Activated CD4-positive, alpha-beta T cell treated with anti-CD3 and anti-CD28 coated beads for 36 hours (primary cell): ENCODE results near the gene GNS. TPM values are rescaled to one million over a fixed set of nuclear protein-coding genes. Genes with fewer than 3 reads are reported as not detected.
A peak's percentile ranks its signal among the peaks of the same experiment; 100 is the strongest.
"Not testable (repeated sequence)": the region's sequence is repeated elsewhere in the genome, so short reads cannot be mapped to it uniquely, and the experiment has no call there.

Experiments
- ATAC-seq: fragments of 200-7000 bp; cut with Tn5 transposase; one replicate; pipeline ENCODE4 v1.10.0; 2021; ENCODE audit warnings: mild to moderate bottlenecking, moderate library complexity
- CTCF ChIA-PET: fragments of 350-600 bp; sonication (Branson Sonifier 250); formaldehyde crosslinking; loops from one replicate; lab custom pipeline; 2021; ENCODE audit warnings: antibody characterized with exemption; lab: Charles Lee
- POLR2A ChIA-PET: fragments of 350-600 bp; sonication (Branson Sonifier 250); formaldehyde crosslinking; loops from one replicate; lab custom pipeline; 2021; ENCODE audit warnings: antibody characterized with exemption, inconsistent platforms; lab: Charles Lee
- DNase-seq: peaks from one replicate; pipeline ENCODE4 v3.0.0-alpha.2; 2020
- H3K27ac Mint-ChIP-seq: one replicate; pipeline ENCODE4 v1.8.0; 2021; ENCODE audit warnings: mixed read lengths
- H3K27me3 Mint-ChIP-seq: one replicate; pipeline ENCODE4 v1.8.0; 2021; ENCODE audit warnings: mixed read lengths
- H3K36me3 Mint-ChIP-seq: one replicate; pipeline ENCODE4 v1.8.0; 2021; ENCODE audit warnings: low read depth, mixed read lengths
- H3K4me1 Mint-ChIP-seq: one replicate; pipeline ENCODE4 v1.8.0; 2021; ENCODE audit warnings: mixed read lengths
- H3K4me3 Mint-ChIP-seq: one replicate; pipeline ENCODE4 v1.8.0; 2021; ENCODE audit warnings: mild to moderate bottlenecking, moderate library complexity, mixed read lengths
- H3K9me3 Mint-ChIP-seq: one replicate; pipeline ENCODE4 v1.8.0; 2021; ENCODE audit warnings: low read depth, mixed read lengths
- intact Hi-C, 2 experiments: fragments of 100-400 bp; cut with DNase I in 1 of 2; cut with micrococcal nuclease in 1 of 2; formaldehyde crosslinking; loops; one replicate each; pipeline versions ENCODE4 v1.14.2 to v1.15.1; 2022 to 2024; cut with DNase I, micrococcal nuclease
- total RNA-seq, 2 experiments: library from RNA; stranded (reverse); gene quantifications; one replicate each; pipeline ENCODE4 v1.2.3, GENCODE V29; 2021

The GNS gene
- total RNA-seq, 2 experiments from 2014 or later: 19.9 to 21.9 TPM

- peaks cover 46% of the 10 kb centered on the region for H3K36me3 Mint-ChIP-seq
- CTCF ChIA-PET: interaction anchor here (0.5 to 5.4 kb wide), 20 partner anchors 11 to 160 kb away, joined by 3 to 128 read pairs (median 7); partner anchors contain the start of gene RASSF3
- ATAC-seq: no peak
Measured at GRCh38 chr12:64696080-64696741, 63.0 kb downstream of the GNS start.

DNA sequence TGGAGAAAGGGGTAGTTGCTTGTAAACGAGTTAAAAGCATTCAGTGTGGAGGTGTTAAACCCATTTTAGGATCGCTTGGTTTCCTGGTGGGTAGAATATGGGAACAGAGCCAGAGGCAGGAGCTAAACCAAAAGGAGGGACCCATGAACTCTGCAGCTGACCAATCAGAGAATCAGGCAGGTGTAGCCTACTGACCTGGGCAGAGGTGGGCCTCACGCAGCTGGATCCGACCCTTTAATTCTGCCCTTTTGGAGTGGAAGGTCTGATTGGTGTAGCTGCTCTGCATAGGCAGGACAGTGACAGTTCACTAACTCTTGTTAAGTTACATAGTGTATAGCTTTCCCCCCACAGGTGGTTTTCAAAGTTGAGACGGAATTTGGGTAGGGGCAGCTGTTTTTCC lies 63.7 kb downstream of the GNS start:
- Mint-ChIP-seq H3K27me3 (no peaks in the 10 kb centered on the region), H3K9me3 (no peaks in the 10 kb centered on the region), H3K4me3 (no peak overlapping the region), H3K36me3 (peaks cover 41% of the 10 kb centered on the region), H3K4me1 (peaks cover 70% of the 10 kb centered on the region), H3K27ac (peak overlapping the region; percentile 28)
- intact Hi-C loops: loop anchor here in 1 of 2 experiments (5.0 kb wide), 1 partner anchor 243 kb away; the partner anchor contains the start of gene TBK1
- no peak for DNase-seq
- ChIA-PET POLR2A (interaction anchor here (0.6 kb wide), 1 partner anchor 29 kb away, joined by 3 read pairs; no protein-coding TSS in a partner anchor), CTCF (interaction anchor here (0.5 to 5.4 kb wide), 15 partner anchors 11 to 160 kb away, joined by 3 to 128 read pairs (median 4); partner anchors contain the start of gene RASSF3)
- ATAC-seq: no peak

More at GRCh38 chr12:64696080-64696741, 63.0 kb downstream of the GNS start:
- intact Hi-C loops: loop anchor here in 1 of 2 experiments (5.0 kb wide), 1 partner anchor 244 kb away; the partner anchor contains the start of gene TBK1
- Mint-ChIP-seq H3K27ac (no peak overlapping the region), H3K27me3 (no peaks in the 10 kb centered on the region), H3K4me3 (no peak overlapping the region), H3K4me1 (peaks cover 75% of the 10 kb centered on the region), H3K9me3 (no peaks in the 10 kb centered on the region)
- DNase-seq: no peak
- POLR2A ChIA-PET: interaction anchor here (0.8 kb wide), 1 partner anchor 16 kb away, joined by 3 read pairs; no protein-coding TSS in a partner anchor

- Mint-ChIP-seq H3K36me3 (peaks cover 35% of the 10 kb centered on the region), H3K4me1 (peaks cover 63% of the 10 kb centered on the region), H3K27ac (peak overlapping the region; percentile 28), H3K9me3 (no peaks in the 10 kb centered on the region), H3K27me3 (no peaks in the 10 kb centered on the region), H3K4me3 (no peak overlapping the region)
- intact Hi-C loops: loop anchor here in 1 of 2 experiments (5.0 kb wide), 1 partner anchor 242 kb away; the partner anchor contains the start of gene TBK1
- POLR2A ChIA-PET: interaction anchor here (1.6 kb wide), 1 partner anchor 85 kb away, joined by 3 read pairs; no protein-coding TSS in a partner anchor
- DNase-seq: no peak
- CTCF ChIA-PET: interaction anchor here (0.7 to 5.4 kb wide), 8 partner anchors 10 to 147 kb away, joined by 3 to 128 read pairs (median 10); no protein-coding TSS in a partner anchor
- no peak for ATAC-seq
Measured at GRCh38 chr12:64694130-64695040, 64.8 kb downstream of the GNS start.

DNA sequence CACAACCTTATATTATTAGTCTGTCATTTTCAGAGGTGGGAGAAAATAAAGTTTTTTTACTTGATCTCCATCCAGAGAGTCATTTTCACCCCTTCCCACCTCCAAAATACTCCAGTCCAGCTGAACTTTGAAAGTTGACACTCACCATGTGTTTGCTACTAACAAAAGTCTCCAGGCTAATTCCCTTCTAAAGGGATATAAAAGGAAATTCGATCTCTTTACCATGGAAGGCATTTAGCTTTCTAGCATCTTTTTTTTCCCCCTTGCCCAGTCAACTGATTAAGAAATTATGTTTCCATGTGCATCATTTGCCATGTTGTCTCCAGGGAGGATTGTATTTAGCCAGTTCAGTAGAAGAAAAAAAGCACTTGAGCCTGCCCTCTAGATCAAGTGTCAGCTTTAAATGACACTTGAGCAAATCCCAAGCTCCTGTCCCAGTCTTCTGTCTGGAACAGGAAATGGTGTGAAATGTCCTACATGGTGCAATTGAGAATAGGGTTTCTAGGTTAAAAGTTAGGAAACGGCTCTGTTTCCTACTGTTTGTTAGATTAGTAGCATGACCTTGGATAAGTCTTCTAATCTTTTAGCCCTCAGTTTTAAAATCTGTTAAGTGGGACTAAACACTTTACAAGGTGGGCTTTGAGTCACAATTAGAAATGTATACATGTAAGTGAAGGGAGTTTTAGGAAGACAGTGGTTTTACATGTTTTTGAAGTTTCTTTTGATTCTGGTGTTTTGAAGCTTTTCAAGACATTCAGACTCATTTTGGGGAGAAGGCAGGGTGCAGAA lies 67.2 kb downstream of the GNS start:
- Mint-ChIP-seq H3K27me3 (no peaks in the 10 kb centered on the region), H3K9me3 (no peaks in the 10 kb centered on the region), H3K36me3 (peaks cover 49% of the 10 kb centered on the region), H3K4me3 (no peak overlapping the region), H3K4me1 (peaks cover 74% of the 10 kb centered on the region), H3K27ac (peak overlapping the region; percentile 66)
- intact Hi-C loops: loop anchor here in 1 of 2 experiments (2.0 kb wide), 1 partner anchor 13 kb away; no protein-coding TSS in a partner anchor
- ATAC-seq: no peak
- CTCF ChIA-PET: interaction anchor here (0.6 to 2.1 kb wide), 9 partner anchors 8 to 282 kb away, joined by 3 to 8 read pairs (median 3); no protein-coding TSS in a partner anchor
- POLR2A ChIA-PET: interaction anchor here (0.5 to 0.7 kb wide), 2 partner anchors 10 to 16 kb away, joined by 3 read pairs; no protein-coding TSS in a partner anchor
- no peak for DNase-seq

DNA sequence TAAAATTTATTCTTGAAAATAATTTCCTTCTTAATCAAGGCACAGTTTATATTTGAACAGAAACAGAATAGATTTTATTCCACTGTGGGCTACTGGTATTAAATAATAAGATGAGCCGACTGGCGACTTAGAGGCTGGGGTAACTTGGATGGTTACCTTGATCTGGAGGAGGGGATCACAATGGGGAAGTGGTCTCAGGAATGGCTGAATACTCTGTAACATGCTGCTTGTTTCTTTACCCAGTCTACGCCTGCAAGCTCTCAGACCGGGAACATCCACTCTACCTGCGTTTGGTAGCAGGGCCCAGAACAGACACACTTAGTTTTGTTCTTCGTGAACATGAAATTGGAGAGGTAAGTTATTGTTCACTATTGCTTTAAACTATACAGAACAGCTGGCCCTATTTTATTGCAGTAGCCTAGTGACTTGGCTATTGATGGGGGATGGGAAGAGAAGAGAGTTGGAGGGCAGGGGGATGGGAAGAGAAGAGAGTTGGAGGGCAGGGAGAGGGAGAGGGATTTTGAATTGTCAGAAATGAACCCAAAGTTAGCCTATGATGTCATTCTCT lies 67.9 kb downstream of the GNS start:
- Mint-ChIP-seq H3K27me3 (no peaks in the 10 kb centered on the region), H3K4me3 (no peak overlapping the region), H3K36me3 (peaks cover 50% of the 10 kb centered on the region), H3K4me1 (peaks cover 70% of the 10 kb centered on the region), H3K9me3 (no peaks in the 10 kb centered on the region), H3K27ac (peak overlapping the region; percentile 8)
- CTCF ChIA-PET: interaction anchor here (0.5 to 2.1 kb wide), 7 partner anchors 9 to 298 kb away, joined by 3 to 8 read pairs (median 4); no protein-coding TSS in a partner anchor
- intact Hi-C loops: no loop called here
- ATAC-seq (no peak), DNase-seq (no peak)
- POLR2A ChIA-PET: interaction anchor here (0.5 to 0.7 kb wide), 2 partner anchors 9 to 16 kb away, joined by 3 read pairs; no protein-coding TSS in a partner anchor

- POLR2A ChIA-PET, ATAC-seq, H3K4me3 Mint-ChIP-seq, H3K27me3 Mint-ChIP-seq, intact Hi-C loops, H3K9me3 Mint-ChIP-seq, DNase-seq, H3K27ac Mint-ChIP-seq: not testable (repeated sequence)
- CTCF ChIA-PET: interaction anchor here (1.2 to 1.6 kb wide), 2 partner anchors 82 to 141 kb away, joined by 3 to 5 read pairs; no protein-coding TSS in a partner anchor
- peaks cover 67% of the 10 kb centered on the region for H3K4me1 Mint-ChIP-seq
- peaks cover 56% of the 10 kb centered on the region for H3K36me3 Mint-ChIP-seq
Measured at GRCh38 chr12:64690236-64690635, 69.0 kb downstream of the GNS start.

DNA sequence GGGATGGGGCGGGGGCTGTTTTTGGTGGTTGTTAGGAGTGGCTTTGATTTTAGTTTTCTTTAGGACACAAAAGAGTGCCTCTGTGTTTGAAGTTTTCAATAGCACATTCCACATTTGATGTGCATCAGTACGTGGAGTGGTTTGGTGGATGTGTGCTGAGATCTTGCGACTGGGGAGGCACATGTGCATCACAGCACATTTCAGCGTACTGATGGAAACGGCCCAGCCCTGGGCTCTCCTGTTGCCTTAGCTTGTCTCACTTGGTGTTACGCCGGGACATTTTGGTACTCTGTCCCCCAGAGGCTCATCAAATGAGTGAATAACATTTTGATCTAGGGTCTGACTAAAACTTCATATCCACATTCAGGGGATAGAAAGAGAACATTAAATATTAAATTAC lies 70.5 kb downstream of the GNS start:
- no peaks in the 10 kb centered on the region for H3K27me3 Mint-ChIP-seq
- intact Hi-C loops: loop anchor here in 1 of 2 experiments (10.0 kb wide), 1 partner anchor 486 kb away; no protein-coding TSS in a partner anchor
- H3K36me3 Mint-ChIP-seq: peaks cover 59% of the 10 kb centered on the region
- ChIA-PET POLR2A (interaction anchor here (1.0 kb wide), 1 partner anchor 105 kb away, joined by 3 read pairs; no protein-coding TSS in a partner anchor), CTCF (interaction anchor here (0.6 to 1.6 kb wide), 8 partner anchors 9 to 139 kb away, joined by 3 to 9 read pairs (median 4); no protein-coding TSS in a partner anchor)
- no peak for ATAC-seq
- H3K9me3 Mint-ChIP-seq: peaks cover 1% of the 10 kb centered on the region
- H3K4me3 Mint-ChIP-seq: peak overlapping the region; percentile 32
- peaks cover 70% of the 10 kb centered on the region for H3K4me1 Mint-ChIP-seq
- peak overlapping the region; percentile 87 for H3K27ac Mint-ChIP-seq
- no peak for DNase-seq

DNA sequence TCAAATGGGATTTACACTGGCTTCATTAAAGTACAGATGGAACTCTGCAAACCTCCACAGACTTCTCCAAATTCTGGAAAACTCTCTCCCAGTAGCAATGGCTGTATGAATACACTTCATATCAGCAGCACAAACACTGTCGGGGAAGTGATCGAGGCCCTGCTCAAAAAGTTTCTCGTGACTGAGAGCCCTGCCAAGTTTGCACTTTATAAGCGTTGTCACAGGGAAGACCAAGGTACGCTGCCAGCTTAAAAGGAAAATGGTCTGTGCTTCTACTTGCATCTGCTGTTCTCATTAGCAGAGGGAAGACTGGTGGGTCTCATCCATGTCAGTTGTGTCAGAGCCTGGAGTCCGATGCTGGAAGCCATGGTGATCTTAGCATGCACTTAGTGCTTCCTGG lies 71.0 kb downstream of the GNS start:
- H3K27ac Mint-ChIP-seq: peak overlapping the region; percentile 87
- ChIA-PET CTCF (interaction anchor here (0.9 to 1.3 kb wide), 4 partner anchors 10 to 139 kb away, joined by 3 to 6 read pairs (median 4); no protein-coding TSS in a partner anchor), POLR2A (no interaction called here)
- H3K4me1 Mint-ChIP-seq: peaks cover 70% of the 10 kb centered on the region
- H3K36me3 Mint-ChIP-seq: peaks cover 62% of the 10 kb centered on the region
- intact Hi-C loops: loop anchor here in 1 of 2 experiments (10.0 kb wide), 1 partner anchor 487 kb away; no protein-coding TSS in a partner anchor
- peak overlapping the region; percentile 32 for H3K4me3 Mint-ChIP-seq
- peaks cover 2% of the 10 kb centered on the region for H3K9me3 Mint-ChIP-seq
- ATAC-seq (no peak), DNase-seq (no peak)
- H3K27me3 Mint-ChIP-seq: no peaks in the 10 kb centered on the region

GRCh38 chr12:64687816-64688215 lies 71.4 kb downstream of the GNS start:
- intact Hi-C loops: loop anchor here in 1 of 2 experiments (10.0 kb wide), 1 partner anchor 487 kb away; no protein-coding TSS in a partner anchor
- ChIA-PET CTCF (interaction anchor here (0.9 to 1.3 kb wide), 4 partner anchors 10 to 138 kb away, joined by 3 to 6 read pairs (median 4); no protein-coding TSS in a partner anchor), POLR2A (no interaction called here)
- no peaks in the 10 kb centered on the region for H3K27me3 Mint-ChIP-seq
- H3K36me3 Mint-ChIP-seq: peaks cover 65% of the 10 kb centered on the region
- peak overlapping the region; percentile 87 for H3K27ac Mint-ChIP-seq
- DNase-seq (no peak), ATAC-seq (peak; percentile 15)
- H3K4me1 Mint-ChIP-seq: peaks cover 71% of the 10 kb centered on the region
- peaks cover 2% of the 10 kb centered on the region for H3K9me3 Mint-ChIP-seq
- peak overlapping the region; percentile 32 for H3K4me3 Mint-ChIP-seq
